HG02763 (cell line): ENCODE data around the gene CNOT3.
"Not testable (repeated sequence)": the region's sequence is repeated elsewhere in the genome, so short reads cannot be mapped to it uniquely, and the experiment has no call there.

Source experiments
- ATAC-seq: cut with Tn5 transposase; IDR thresholded peaks from one replicate; pipeline ENCODE4 v1.9.1; 2021; ENCODE audit warnings: mild to moderate bottlenecking, moderate library complexity; ENCODE audit not compliant: unreplicated experiment

CNOT3 gene

DNA sequence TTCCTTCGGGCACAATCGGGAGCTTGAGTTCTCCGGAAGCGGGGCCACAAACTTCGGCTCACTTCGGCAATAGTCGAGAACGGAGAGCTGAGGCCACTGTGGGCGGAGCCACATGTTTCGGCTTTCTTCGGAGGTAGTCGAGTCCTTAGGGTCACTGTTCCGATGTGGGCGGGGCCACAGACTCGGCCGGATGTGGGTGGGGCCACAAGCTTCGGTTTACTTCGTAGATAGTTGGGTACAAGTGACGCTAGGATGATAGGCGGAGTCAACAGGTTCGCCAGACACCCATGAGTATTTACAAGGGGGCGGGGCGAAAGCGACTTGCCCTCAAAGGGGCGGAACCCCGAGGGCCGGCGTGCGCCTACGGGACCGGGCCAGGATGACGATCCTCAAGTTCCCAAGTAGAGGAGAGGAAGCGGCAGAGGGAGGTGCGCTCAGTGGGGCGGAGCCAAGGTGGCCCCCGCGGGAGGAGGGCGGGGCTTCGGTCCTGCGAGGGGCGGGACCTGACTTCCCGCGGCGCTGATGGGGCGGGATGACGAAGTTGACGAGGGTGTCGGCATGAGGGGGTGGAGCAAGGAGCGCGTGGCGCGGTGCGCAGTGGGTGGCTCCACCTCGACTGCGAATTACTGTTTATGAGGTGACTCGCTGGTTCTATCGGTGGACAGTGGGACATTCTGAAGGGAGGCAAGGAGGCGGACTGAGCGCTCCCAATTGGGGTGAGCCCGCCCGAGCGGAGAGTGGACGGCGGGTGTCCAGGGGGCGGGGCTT, 52.4 kb downstream of the CNOT3 start:
- ATAC-seq: peak; percentile 43

DNA sequence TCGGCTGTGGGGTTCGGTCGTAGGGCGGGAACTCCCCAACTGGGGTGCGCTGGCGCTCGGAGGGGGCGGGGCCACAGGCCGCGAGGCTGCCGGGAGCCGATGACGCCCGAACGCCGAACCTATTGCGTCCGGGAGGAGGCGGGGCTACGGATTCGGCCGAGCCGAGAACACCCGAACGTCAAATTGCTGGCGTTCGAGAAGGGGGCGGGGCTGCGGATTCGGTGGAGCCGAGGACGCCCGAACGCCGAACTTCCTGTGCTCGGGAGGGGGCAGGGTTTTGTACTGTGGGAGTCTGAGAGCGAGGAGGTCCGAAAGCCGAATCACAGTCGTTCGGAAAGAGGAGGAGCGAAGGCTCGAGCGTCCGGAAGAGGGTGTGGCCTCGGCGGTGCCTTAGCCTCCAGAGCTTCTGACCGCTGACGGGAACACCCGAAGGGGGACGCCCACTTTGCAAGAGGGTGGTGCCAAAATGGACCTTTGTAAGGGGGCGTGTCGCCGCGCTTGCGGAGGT, 53.0 kb downstream of the CNOT3 start:
- ATAC-seq: peak; percentile 43

- ATAC-seq: peak; percentile 26
These were observed 53.6 kb downstream of the CNOT3 start, which contains the start of gene TSEN34 for GRCh38 chr19:54191011-54191810. Gene TSEN34 (plus strand): TSS chr19:54191308. CDS start chr19:54191365, 57 bp downstream.

DNA sequence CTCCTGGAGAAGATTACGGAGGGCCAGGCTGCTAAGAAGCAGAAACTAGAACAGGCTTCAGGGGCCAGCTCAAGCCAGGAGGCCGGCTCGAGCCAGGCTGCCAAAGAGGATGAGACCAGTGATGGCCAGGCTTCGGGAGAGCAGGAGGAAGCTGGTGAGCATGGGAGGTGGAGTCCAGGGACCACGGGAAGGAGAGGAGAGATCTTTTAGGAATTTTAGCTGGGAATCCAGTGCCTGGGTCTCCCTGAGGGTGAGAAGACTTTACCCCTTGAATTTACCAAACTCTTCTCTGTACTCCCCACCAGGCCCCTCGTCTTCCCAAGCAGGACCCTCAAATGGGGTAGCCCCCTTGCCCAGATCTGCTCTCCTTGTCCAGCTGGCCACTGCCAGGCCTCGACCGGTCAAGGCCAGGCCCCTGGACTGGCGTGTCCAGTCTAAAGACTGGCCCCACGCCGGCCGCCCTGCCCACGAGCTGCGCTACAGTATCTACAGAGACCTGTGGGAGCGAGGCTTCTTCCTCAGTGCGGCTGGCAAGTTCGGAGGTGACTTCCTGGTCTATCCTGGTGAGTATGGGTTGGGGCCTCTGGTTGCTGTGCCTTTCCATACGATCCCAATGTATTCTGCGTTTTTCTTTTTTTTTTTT, 54.4 kb downstream of the CNOT3 start:
- no peak for ATAC-seq

- no peak for ATAC-seq
These were observed 55.4 kb downstream of the CNOT3 start for GRCh38 chr19:54193011-54193410.

- not testable (repeated sequence) for ATAC-seq
These were observed 56.9 kb downstream of the CNOT3 start for GRCh38 chr19:54194463-54194862.

DNA sequence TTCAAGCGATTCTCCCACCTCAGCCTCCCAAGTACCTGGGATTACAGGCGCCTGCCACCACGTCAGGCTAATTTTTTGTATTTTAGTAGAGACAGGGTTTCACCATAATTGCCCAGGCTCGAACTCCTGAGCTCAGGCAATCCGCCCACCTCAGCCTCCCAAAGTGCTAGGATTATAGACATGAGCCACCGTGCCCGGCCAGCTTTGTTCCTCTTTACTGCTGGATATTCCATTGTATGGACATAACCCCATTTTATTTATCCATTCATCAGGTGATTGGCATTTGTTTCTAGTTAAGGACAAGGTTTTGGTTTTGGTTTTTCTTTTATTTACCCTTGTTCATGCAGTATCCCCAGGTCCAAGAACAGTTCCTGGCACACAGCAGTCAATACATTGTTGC, 59.0 kb downstream of the CNOT3 start:
- ATAC-seq: no peak

- ATAC-seq: no peak
These were observed 59.6 kb downstream of the CNOT3 start for GRCh38 chr19:54197121-54197520.

GRCh38 chr19:54199401-54199800, 61.8 kb downstream of the CNOT3 start:
- no peak for ATAC-seq

DNA sequence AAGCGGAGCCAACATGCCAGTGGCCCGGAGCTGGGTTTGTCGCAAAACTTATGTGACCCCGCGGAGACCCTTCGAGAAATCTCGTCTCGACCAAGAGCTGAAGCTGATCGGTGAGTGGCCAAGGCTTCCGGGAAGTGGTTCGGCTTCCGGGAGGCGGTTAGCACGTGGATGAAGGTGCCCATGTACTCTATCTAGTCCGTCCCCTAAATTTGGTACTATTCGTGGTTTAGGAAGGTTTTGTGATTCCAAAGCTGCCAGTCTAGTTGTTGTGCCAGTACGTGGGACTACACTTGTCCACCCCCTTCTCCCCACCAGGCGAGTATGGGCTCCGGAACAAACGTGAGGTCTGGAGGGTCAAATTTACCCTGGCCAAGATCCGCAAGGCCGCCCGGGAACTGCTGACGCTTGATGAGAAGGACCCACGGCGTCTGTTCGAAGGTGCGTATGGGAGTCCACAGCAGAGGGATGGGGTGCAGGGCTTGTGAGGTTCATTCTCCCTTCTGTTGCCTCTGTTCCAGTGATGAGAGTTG, 63.7 kb downstream of the CNOT3 start:
- no peak for ATAC-seq

GRCh38 chr19:54201980-54202379, 64.4 kb downstream of the CNOT3 start:
- no peak for ATAC-seq

GRCh38 chr19:54203151-54203611, 65.6 kb downstream of the CNOT3 start:
- ATAC-seq: no peak

DNA sequence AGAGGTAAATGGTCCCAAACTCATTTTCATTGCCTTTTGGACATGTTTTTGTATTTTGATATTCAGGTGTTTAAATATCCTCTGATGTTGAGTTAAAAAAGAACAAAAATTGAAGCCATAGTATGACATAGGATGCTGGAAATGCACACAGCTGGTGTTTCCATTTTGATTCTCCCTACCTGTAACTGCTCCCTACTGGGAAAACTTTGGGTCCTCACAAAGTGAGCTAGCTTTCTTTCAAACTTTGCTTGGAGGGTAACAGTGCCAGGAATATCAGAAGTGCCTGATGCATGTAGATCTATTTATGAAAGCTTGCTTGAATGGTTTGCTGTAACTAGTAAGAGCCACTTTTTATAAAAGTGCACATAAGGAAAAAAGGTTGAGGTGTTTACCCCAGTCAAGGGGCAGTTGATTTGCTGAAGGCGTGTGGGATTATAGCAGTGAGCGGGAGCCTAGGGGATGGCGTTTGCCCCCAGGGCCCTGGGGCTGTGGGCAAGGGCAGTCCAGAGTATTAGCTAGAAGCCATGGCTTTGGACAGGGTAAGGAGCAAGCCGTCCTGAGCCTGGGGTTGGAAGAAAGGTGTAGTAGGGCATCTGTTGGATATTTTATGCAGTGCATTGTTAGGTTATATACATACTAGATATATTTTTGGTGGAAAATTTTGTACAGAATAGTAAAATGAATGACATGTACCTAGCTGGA, 67.4 kb downstream of the CNOT3 start:
- no peak for ATAC-seq
